ENCODE measurements around the gene AP3S2.

Gene AP3S2

DNA sequence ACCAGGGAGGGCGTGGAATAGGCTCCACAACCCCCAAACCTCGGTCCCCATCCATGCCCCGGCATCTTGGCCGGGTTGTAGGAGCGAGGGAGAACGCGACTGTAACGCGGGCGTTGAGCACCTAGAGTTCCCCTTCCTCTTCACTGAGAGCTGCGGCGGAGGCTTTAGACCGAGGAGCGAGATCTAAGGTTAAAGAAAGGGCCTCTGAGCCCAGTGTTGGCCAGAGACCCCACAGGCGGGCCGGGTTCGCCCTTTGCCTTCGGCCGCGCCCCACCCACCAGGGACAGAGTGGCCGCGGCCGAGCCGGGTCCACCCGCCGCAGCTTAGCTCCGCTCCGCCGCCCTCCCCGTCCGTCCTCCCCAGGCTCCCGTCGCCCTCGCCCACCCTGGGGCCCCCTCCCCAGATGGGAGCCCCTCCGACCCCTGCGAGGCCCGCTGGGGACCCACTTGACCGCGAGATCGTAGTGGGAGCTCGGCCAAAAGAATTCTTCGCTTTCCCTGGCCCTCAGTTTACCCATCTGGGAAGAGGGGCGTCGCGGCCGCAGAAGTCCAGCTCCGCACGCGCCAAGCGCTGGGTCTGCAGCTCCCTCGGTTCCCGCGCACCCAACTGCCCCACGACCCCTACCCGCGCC is 79.6 kb downstream of the AP3S2 start:
- no peak for DNase-seq

DNA sequence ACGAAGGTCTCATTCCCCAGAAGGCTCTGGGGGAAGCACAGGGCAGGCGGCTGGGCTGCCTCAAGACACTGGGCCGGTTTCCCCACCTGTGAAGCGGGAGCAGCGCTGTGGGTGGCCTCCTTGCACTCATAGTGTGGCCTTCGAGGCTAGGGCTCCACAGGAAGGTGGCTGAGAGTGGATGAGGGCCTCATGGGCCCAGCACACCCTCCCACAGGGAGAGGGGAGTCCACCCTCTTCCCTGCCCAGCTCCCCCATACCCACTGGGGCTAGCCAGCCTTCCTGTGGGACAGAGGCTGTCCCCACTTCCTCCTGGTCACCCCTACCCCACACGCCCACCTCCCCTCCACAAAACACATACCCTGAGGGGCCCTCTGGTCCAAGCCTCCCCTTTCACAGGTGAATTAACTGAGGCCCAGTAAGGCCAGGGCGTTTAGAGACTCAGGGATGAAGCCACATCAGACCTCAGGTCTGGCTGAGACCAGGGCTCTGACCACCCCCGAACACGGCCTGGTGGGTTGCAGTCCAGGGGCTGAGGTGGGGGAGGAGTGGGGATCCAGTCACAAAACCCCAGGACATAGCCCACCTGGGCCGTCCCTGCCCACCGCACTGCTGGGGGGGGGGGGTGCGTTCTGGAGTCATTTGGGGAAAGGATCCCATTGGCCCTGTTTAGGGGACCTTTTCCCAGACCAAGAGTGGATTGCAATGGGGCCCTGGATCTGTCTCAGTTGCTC is 80.2 kb downstream of the AP3S2 start:
- no peak for DNase-seq

DNA sequence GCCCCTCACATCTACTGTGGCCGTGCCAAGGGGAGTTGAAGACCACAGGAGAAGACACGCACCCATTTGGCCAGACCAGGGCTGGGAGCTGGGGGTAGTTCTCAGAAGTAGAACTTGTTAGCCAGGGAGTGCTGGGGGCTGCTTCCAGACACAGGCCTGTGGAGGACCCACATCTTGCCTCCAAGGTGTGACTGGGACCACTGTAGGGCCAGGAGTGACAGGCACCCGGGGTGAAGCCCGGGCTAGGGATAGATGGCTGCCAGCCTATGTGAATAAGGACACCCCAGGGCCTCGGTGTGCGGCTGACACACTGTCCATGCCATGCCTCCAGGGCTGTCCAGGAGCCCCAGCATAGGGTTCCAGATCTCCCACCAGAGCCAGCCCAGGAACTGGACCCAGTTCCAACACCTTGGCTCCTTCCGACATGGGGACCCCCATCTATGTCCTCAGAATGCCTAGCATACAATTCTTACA is 80.9 kb downstream of the AP3S2 start:
- no peak for DNase-seq

DNA sequence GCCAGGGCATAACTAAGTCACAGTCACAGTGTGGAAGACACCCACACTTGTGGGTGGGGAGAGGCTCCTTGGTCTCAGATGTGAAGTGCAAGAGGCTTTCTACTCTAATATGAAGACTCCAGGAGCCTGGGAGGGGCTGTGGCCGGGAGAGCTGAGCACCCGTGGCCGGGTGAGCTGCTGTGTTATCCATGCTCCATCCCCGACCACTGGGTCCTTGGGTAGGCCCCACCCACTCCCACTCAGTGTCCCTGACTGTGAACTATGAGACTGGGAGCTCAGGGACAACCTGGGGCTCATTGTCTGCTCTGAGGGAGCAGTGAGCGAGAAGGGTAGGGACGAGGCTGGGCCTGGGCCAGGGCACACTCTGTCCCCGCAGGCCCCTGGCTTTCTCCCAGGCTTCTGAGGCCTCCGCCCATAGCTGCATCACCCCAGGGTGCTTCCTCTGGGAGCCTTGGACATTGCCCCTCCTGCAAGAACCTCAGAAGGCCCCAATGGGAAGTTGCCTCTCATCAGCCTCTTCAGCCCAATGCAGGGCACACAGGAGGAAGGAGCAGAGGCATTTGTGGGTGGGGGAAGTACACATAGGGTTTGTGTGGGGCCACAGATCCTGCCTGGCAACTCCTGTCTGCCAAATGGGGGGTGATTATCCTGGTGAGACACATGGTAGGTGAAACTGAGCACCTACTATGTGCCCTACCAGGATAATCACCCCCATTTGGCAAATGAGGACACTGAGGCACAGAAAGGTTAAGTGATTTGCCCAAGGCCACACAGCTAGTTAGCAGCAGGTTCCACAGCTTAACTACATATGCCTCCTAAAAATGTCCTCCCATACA is 81.6 kb downstream of the AP3S2 start:
- DNase-seq: no peak

DNA sequence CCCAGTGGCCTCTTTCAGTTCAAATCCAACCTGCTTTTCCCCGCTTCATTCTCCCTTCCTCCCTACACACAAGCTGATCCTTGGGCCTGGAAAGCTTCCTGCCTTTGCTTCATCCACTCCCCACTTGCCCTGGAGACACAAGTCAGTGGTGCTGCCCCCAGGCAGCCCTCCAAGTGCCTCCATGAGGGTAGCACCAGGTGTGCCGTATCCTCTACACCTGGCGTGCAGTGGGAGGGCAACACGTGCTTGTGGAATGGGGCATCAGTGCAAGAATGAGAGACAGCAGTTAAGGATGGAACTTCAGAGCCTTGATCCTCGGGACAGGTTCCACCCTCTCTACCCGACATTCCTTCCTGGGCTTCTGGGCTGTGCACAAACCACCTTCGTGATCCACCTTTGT is 83.0 kb downstream of the AP3S2 start:
- no peak for DNase-seq

DNA sequence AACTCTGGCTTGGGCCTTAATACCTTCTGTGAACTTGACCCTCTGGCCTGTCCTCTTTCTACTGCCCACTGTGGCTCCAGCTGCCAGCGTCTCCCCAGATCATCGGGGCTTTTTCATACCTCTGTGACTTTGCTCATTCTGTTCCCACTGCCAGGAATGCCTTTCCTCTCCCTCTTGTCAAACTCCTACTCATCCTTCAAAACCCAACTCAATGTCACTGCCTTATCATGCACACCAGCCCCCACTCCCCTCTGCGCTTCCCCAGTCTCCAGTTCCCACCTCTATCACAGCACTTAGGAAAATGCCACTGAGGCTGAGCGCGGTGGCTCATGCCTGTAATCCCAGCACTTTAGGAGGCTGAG is 84.0 kb downstream of the AP3S2 start:
- DNase-seq: no peak

DNA sequence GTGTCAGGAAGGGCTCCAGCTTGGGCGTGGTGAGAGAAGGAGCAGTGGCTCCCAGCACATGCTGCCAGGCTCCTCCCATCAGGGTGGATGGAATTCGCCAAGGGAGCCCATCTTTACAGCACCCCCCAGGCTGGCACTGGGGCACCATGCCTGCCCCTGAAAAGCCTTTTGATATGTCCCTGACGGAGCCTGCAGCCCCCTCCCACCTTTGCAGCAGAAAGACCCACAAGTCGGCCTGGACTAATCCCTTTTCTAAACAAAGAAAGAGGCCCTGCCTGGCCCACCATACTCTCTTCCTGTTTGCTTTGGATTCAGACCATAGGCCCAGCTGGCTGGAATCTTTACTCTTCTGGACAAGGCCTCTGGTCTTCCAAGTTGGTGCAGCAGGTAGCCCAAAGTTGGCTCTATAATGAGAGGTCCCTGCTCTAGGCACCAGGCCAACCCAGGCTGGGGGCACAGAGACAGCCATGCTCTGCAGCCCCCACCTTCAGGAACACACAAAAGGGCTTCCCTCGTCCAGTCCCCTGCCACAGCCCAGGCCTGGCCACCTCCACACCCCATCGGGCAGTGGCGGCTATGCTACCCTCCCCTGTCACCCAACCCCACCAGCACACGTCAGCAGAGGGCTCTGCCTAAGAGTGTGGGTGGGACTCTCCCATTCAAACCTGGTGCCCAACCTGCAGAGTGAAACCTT is 84.6 kb downstream of the AP3S2 start:
- no peak for DNase-seq

DNA sequence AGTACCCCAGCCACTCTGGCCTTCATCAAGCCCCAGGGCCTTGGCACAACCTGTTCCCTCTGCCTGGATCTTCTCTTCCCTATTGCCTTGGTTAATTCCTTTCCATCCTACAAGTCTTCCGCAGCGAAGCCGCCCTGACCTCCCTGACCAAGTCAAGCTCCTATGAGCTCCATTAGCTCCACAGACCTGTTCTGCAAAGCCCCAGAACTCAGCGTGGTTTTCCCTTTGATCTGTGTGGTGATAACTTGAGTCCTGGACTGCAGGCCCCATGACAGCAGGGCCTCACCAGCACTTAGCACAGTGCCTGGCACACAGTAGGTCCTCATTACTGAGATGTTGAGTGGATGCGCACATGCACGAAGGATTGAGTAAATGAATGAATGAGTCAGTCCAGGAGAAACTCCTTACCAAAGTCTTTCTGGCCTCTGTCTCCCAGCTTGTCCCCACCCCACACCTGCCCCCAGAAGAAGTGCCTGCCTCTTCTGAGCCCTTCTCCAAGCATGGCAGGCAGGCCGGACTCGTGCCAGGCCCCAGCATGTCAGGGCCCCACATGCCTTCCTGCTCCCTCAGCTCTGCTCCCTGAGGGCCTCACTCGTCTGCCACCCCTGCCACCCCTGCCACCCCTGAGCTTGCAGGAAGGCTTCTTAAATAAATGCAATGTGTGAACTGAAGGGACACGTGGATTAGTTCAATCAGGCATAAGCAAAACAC is 85.5 kb downstream of the AP3S2 start:
- DNase-seq: no peak

DNA sequence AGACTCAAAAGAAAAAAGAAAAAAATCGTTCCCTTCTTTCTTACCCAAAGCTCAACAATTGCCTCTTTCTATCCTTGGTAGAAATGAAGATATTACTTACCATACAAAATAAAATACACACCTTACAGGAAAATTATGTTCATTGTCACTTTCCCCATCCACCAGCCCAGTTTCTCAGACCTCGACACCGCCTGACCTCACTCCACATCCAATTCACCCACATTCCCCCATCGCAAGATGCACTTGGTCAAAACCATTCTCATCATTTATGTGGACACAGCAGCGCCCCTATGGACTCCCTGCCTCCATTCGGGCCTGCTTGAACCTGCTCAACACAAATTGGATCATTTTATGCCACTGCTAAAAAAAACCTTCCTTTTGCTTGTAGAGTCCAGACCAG is 86.1 kb downstream of the AP3S2 start:
- no peak for DNase-seq

DNA sequence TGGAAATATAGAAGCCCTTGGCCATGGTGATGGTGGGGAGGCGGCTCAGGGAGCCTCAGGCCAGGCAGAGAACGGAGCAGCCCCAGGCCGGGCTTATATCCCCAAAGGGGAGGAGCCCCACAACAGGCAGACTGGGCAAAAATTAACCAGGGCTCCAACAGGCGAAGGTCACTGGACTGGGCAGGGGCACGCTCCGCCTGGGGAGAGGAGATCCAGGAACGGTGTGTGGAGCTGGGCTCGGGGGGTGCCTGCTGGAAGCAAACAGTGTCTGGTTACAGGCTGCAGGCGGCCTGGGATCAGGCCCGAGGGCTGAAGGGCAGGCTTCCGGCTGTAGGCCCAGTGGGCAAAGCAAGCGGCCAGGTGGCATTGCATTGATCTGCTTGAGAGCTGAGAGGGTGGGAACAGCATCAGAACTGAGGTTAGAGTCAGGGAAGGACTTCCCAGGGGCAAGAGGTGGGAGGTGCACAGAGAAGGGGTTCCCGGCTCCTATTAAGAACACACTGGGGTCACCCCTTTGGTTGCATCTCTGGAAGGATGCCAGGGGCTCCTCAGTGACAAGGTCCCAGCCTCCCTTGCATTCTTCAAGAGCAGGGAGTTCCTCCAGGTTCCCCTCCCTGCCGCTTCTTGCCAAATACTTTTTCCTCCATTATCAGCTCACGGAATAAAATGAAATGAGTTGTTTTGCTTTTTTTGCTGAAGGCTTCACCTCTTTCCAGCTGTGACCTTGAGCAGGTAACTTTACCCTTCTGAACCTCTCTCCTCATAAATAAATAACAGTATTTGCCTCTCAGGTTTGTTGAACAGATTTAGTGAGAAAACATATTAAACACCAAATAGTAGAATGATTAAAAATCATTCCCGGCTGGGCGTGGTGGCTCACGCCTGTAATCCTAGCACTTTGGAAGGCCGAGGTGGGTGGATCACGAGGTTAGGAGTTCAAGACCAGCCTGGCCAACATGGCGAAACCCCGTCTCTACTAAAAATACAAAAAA is 86.9 kb downstream of the AP3S2 start:
- no peak for DNase-seq

DNA sequence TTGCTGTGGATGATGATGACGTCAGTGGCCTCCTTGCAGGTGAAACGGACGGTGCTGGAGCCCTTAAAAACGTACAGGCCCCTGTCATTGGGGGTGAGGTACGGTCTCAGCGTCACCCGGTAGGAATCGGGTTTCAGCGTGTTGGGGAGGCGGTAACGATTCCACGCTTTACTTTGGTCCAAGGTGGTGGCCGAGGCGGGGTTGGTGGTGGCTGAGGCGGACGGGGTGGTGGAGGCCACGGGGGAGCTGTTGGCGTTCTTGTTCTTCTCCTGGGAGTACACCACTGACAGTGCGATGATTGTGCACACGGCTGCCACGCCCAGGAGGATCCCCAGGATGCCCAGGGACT is 87.6 kb downstream of the AP3S2 start:
- DNase-seq: no peak

DNA sequence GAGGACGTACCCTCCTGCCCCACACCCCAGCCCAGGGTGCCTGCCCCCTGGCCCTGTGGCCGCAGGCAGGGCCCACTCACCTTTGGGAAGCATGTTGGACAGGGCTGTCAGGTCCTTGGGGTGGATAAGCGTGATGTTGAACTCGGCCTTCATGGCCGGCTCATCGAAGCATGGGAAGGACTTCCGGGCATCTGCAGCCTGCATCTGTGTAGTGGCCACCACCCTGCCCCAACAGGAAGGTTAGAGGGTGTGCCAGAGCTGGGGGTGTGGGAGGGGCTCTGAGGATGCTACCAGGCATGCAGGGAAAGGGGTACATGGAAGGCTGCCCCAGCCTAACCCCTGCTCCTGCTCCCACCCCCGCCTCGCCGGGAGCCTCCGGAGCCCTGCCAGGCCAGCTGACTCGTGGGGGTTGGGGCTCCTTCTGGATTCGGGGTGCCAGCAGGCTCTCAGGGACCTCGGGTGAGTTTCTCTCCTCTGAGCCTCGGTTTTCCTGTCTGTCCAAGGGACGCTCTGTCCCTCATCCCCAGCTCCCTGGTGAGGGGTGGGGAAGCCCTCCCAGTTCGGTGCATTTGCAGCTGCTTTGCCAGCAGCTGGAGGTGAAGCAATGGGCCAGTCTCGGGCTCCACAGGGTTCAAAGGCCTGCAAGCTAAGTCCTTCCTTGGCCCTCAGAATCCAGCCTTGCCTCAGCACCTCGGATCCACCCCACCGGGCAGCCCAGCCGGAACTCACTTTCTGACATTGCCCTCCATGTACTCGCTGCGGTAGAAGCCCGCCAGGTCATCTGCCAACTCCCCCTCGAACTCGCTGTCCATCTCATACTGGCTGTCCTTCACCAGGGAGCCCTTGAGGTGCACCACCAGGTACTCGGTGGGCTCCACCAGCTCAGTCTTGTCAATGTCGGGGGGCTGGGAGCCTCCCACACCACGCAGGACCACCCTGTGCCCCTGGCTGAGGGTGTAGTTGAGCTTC is 88.3 kb downstream of the AP3S2 start:
- no peak for DNase-seq

DNA sequence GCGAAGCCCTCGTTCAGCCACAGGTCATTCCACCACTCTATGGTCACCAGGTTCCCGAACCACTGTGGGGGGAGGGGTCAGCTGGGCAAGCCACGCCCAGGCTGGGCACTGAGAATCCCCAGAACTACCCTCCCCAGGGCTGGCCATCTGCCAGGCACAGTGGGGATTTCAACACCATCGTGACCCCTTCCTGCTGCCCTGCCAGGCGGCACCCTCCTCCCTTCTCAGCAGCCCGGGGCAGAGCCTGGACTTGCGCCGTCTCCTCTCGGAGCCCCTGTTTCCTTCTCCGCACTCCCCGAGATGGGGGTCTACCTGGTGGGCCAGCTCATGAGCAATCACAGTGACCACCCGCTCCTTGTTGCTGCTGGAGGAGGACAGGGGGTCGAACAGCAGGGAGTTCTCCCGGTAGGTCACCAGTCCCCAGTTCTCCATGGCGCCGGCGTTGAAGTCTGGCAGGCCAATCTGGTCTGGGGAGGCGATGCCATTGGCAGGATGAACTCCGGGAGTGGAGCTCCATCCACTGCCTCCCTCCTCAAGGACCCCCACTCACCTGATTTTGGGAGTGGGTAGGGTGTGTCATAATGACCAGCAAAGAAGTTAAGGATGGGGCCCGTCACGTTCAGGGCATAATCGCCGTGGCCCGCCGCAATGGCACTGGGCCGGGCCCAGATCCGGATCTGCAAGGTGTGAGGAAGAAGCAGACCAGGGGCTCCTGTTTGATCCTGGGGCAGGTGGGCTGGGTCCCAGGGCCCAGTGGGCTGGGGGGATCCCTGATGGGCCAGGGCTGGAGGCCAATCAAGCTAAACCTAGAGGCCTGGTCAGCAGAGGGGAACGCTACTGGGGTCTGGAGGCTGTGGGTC is 89.6 kb downstream of the AP3S2 start:
- DNase-seq: no peak

DNA sequence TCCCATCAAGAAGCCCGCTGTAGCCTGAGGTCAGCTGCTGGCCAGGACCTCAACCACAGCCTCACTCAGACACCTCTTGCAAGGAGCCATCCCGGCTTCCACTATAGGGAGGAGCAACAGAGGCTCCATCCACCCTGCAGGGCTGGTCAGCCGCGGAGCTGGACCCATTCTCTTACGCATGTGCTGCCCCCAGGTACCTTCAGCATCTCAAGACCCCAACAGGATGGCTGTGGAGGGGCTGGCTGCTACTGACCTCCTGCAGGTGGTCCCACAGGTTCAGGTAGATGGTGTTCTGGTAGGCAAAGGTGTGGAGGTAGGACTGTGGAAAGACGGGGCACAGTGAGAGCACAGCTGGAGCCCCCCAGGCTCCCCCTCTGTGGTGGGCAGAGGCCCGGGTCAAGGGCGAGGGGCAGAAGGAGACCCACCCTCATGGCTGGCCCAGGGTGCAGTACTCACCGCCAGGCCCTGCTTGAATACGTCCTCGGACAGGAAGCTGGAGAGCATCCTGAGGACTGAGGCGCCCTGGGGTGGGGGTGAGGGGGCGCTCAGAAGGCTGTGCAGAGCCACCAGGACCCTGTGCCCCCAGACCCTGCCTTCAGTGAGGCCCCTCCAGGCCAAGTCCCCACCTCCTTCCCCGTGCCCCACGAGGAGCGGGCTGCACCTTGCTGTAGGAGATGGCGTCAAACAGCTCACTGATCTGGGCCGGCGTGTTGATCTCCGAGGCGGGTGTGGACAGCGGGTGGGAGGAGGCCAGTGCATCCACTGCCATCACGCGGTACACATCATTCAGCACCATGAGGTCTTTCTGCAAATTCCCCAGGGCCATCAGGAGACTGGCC is 90.6 kb downstream of the AP3S2 start:
- no peak for DNase-seq

DNA sequence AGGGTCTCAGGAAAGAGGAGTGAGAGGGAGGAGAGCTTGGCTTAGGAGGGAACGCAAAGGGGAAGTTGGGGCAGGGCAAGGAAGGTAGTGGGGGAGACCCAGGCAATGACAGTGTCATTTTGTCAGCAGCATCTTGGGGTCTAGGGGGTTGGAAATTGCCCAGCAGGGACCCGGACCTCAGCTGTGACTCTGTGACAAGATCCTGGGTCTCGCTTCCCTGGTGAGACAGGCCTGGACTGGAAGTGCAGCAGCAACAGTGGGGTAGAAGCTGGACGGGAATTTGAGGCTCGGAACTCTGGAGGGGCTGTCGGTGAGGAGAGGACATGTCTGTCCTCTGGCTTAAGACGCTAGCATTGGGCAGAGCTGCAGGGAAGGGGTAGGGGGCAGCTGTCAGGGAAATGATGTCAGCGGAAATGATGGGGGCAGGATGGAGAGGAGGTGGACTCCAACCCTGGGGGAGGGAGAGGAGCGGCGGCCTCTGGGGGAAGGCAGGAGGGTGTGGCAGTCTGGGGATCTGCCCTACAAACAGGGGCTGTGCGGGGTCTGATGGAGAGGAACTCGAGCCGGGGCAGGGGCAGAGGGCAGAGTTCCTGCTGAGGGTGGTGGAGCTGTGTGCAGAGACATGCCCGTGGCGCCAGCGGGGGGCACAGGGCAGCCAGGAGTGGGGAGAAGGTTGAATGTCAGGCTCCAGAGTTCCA is 91.4 kb downstream of the AP3S2 start:
- DNase-seq: no peak

DNA sequence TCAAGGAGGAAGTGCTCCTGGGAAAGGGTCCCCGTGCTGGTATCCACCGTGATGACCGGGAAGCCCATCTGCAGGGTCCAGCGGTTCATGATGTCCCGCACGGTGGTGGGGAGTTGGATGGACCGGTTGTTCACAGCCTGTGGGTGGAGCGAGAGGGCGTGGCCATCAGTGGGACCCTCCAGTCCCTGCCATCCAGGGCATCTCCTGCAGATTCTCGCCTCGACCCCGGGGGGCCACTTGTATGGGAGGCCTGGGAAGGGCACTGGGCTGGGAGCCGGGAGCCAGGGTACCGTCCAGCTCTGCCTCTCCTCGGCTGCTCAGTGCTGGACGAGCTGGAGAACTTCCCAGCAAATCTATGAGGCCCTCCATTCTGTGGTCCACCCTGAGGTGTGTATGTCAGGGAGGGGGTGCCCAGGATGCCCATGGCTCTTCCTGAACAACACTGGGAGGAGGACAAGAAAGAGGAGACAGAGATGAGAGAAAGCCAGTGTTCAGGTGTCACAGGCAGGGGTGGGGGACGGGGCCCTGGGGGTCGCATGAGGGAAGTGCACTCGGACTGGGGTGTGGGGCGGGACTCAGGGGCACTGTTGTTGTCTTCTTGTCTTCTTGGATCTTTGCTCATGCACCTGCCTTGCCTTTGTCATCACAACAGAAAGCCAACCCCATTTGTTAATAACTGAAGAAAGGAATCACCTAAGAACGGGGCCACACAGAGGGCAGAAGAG is 92.2 kb downstream of the AP3S2 start:
- DNase-seq: no peak
